Calu3 (cell line): ENCODE data around the gene CRB3. TPM values are rescaled to one million over a fixed set of nuclear protein-coding genes. Genes with fewer than 3 reads are reported as not detected.

ENCODE experiments used
- BruUV-seq: library from RNA; stranded (reverse); fragments of 400-500 nt; replicated peaks from 2 replicates; lab custom pipeline; 2021; lab: Mats Ljungman, UMichigan
- CTCF ChIA-PET: fragments of 300-600 bp; sonication (Branson Sonifier 250); formaldehyde crosslinking; loops from one replicate; lab custom pipeline; 2022; ENCODE audit warnings: antibody characterized with exemption; lab: Charles Lee
- DNase-seq: peaks from one replicate; pipeline ENCODE4 v3.0.0; 2022
- H3K27ac Mint-ChIP-seq: one replicate; pipeline ENCODE4 v1.8.0; 2022; ENCODE audit warnings: mixed read lengths; ENCODE audit not compliant: unreplicated experiment
- H3K27me3 Mint-ChIP-seq: one replicate; pipeline ENCODE4 v1.8.0; 2022; ENCODE audit warnings: mixed read lengths; ENCODE audit not compliant: unreplicated experiment
- H3K36me3 Mint-ChIP-seq: one replicate; pipeline ENCODE4 v1.8.0; 2022; ENCODE audit warnings: mild to moderate bottlenecking, moderate library complexity, mixed read lengths; ENCODE audit not compliant: insufficient read depth, unreplicated experiment
- H3K4me1 Mint-ChIP-seq: one replicate; pipeline ENCODE4 v1.8.0; 2022; ENCODE audit warnings: mild to moderate bottlenecking, low read depth, mixed read lengths; ENCODE audit not compliant: unreplicated experiment
- H3K4me3 Mint-ChIP-seq: one replicate; pipeline ENCODE4 v1.8.0; 2022; ENCODE audit warnings: mild to moderate bottlenecking, low read depth, moderate library complexity, mixed read lengths; ENCODE audit not compliant: unreplicated experiment
- H3K9me3 Mint-ChIP-seq: one replicate; pipeline ENCODE4 v1.8.0; 2022; ENCODE audit warnings: low read depth, mixed read lengths; ENCODE audit not compliant: unreplicated experiment
- CTCF ChIP-seq: fragments of 200-600 bp; IDR thresholded peaks from one replicate; pipeline ENCODE4 v1.8.0; 2022; ENCODE audit warnings: antibody characterized with exemption; ENCODE audit not compliant: unreplicated experiment
- intact Hi-C: fragments of 100-400 bp; cut with micrococcal nuclease; formaldehyde crosslinking; loops from one replicate; pipeline ENCODE4 v1.10.0; 2022; ENCODE audit not compliant: unreplicated experiment
- total RNA-seq: library from RNA; stranded (reverse); gene quantifications from 2 replicates; pipeline ENCODE4 v1.2.3, GENCODE V29; 2022

CRB3 gene
- total RNA-seq, 1 experiment from 2014 or later, result 47.6 TPM

GRCh38 chr19:6452899-6453298, 11.2 kb upstream of the CRB3 start:
- BruUV-seq, result no TSS peak
- CTCF ChIA-PET, result no interaction called here
- Mint-ChIP-seq H3K27me3 (no peaks in the 10 kb centered on the region), H3K4me3 (no peak overlapping the region), H3K9me3 (no peaks in the 10 kb centered on the region), H3K36me3 (peaks cover 24% of the 10 kb centered on the region), H3K4me1 (no peaks in the 10 kb centered on the region), H3K27ac (no peak overlapping the region)
- intact Hi-C loops, result no loop called here
- TF ChIP-seq CTCF, result no peak
- no peak for DNase-seq

GRCh38 chr19:6453951-6454565, 10.0 kb upstream of the CRB3 start:
- no peak for DNase-seq
- H3K36me3 Mint-ChIP-seq, result peaks cover 31% of the 10 kb centered on the region
- no TSS peak for BruUV-seq

GRCh38 chr19:6455924-6456323, 8.1 kb upstream of the CRB3 start:
- BruUV-seq, result no TSS peak
- TF ChIP-seq CTCF, result no peak
- Mint-ChIP-seq H3K27me3 (no peaks in the 10 kb centered on the region), H3K27ac (no peak overlapping the region), H3K4me3 (no peak overlapping the region), H3K4me1 (peaks cover 9% of the 10 kb centered on the region), H3K9me3 (no peaks in the 10 kb centered on the region), H3K36me3 (peaks cover 40% of the 10 kb centered on the region)
- DNase-seq, result no peak
- intact Hi-C loops, result no loop called here
- CTCF ChIA-PET, result no interaction called here

More at GRCh38 chr19:6453951-6454565, 10.0 kb upstream of the CRB3 start:
- Mint-ChIP-seq H3K27me3 (no peaks in the 10 kb centered on the region), H3K4me3 (no peak overlapping the region), H3K9me3 (no peaks in the 10 kb centered on the region), H3K27ac (no peak overlapping the region), H3K4me1 (peaks cover 9% of the 10 kb centered on the region)
- CTCF ChIA-PET, result no interaction called here
- intact Hi-C loops, result no loop called here
- TF ChIP-seq CTCF, result no peak

- no peak for TF ChIP-seq CTCF
- Mint-ChIP-seq H3K27ac (no peak overlapping the region), H3K4me1 (peaks cover 9% of the 10 kb centered on the region), H3K27me3 (no peaks in the 10 kb centered on the region), H3K4me3 (peak overlapping the region; percentile 88), H3K9me3 (no peaks in the 10 kb centered on the region), H3K36me3 (peaks cover 30% of the 10 kb centered on the region)
- DNase-seq, result no peak
- CTCF ChIA-PET, result no interaction called here
- intact Hi-C loops, result no loop called here
- BruUV-seq, result TSS peak; percentile 58
Observed at GRCh38 chr19:6457958-6458694, 5.9 kb upstream of the CRB3 start.
